Tibial artery (tissue), 4 donors: Measurements from ENCODE around the gene TMEM258.

Experiments used
- DNase-seq, 2 donors: peaks; one replicate each; pipeline ENCODE4 v3.0.0-alpha.2; 2019
- H3K27ac ChIP-seq, 2 donors: fragments of 200-600 bp; sonication (generic) in 1 of 2; 1 replicate in 1 of 2; 2 replicates in 1 of 2; pipeline ENCODE4 v1.5.1; 2018 to 2019; ENCODE audit warnings: mild to moderate bottlenecking in 1 of 2
- H3K27me3 ChIP-seq, 2 donors: fragments of 200-600 bp; sonication (generic) in 1 of 2; one replicate each; pipeline versions ENCODE4 v1.5.1 to v1.6.0; 2016 to 2019
- H3K36me3 ChIP-seq, 3 donors: fragments of 200-600 bp; sonication (generic) in 2 of 3; one replicate each; pipeline ENCODE4 v1.5.1; 2016 to 2019; ENCODE audit warnings: mild to moderate bottlenecking in 2 of 3
- H3K4me1 ChIP-seq, 4 donors: fragments of 200-600 bp; sonication (generic) in 2 of 4; 1 replicate in 3 of 4; 2 replicates in 1 of 4; pipeline ENCODE4 v1.5.1; 2016 to 2019
- H3K4me3 ChIP-seq, 2 donors: fragments of 200-600 bp; sonication (generic) in 1 of 2; 1 replicate in 1 of 2; 2 replicates in 1 of 2; pipeline ENCODE4 v1.5.1; 2018 to 2019; ENCODE audit warnings: mild to moderate bottlenecking in 2 of 2
- H3K9me3 ChIP-seq, 3 donors: fragments of 200-600 bp; sonication (generic) in 1 of 3; one replicate each; pipeline ENCODE4 v1.5.1; 2016 to 2019
- CTCF ChIP-seq, 2 experiments: fragments of 200-600 bp in 1 of 2; fragments of 450-650 bp in 1 of 2; IDR thresholded peaks; one replicate each; pipeline ENCODE4 v1.5.1; 2017 to 2019; ENCODE audit warnings: antibody characterized with exemption in 2 of 2, mild to moderate bottlenecking in 1 of 2, moderate library complexity in 1 of 2
- intact Hi-C: fragments of 100-400 bp; cut with DNase I; formaldehyde crosslinking; loops from one replicate; pipeline ENCODE4 v1.15.0; 2023; ENCODE audit warnings: low total_unique reads

The TMEM258 gene

GRCh38 chr11:61779666-61780525 is 12.5 kb downstream of the TMEM258 start:
- H3K4me1 ChIP-seq = peaks cover 0 to 11% (median 8%) of the 10 kb centered on the region in 4 donors
- intact Hi-C loops = no loop called here
- H3K36me3 ChIP-seq = peaks cover 0 to 17% (median 8%) of the 10 kb centered on the region in 3 donors
- no peak for TF ChIP-seq CTCF (IDR thresholded peaks at IDR 0.05)
- no peaks in the 10 kb centered on the region for H3K9me3 ChIP-seq
- H3K27ac ChIP-seq = no peak overlapping the region
- DNase-seq = no peak
- peaks cover 0 to 6% of the 10 kb centered on the region in 2 donors for H3K27me3 ChIP-seq
- H3K4me3 ChIP-seq = no peak overlapping the region

GRCh38 chr11:61778920-61779650 is 13.3 kb downstream of the TMEM258 start:
- Histone ChIP-seq H3K9me3 (no peaks in the 10 kb centered on the region), H3K4me1 (peaks cover 0 to 11% (median 8%) of the 10 kb centered on the region in 4 donors), H3K27me3 (peaks cover 0 to 7% of the 10 kb centered on the region in 2 donors), H3K4me3 (no peak overlapping the region), H3K27ac (no peak overlapping the region), H3K36me3 (peaks cover 0 to 9% (median 0%) of the 10 kb centered on the region in 3 donors)
- DNase-seq = no peak
- intact Hi-C loops = no loop called here
- TF ChIP-seq CTCF (IDR thresholded peaks at IDR 0.05) = no peak

- peaks cover 0 to 7% of the 10 kb centered on the region in 2 donors for H3K27me3 ChIP-seq
- peaks cover 0 to 11% (median 8%) of the 10 kb centered on the region in 4 donors for H3K4me1 ChIP-seq
- H3K36me3 ChIP-seq = peaks cover 0 to 2% (median 0%) of the 10 kb centered on the region in 3 donors
- H3K27ac ChIP-seq = no peak overlapping the region
- TF ChIP-seq CTCF (IDR thresholded peaks at IDR 0.05) = no peak
- intact Hi-C loops = no loop called here
- H3K4me3 ChIP-seq = no peak overlapping the region
- no peaks in the 10 kb centered on the region for H3K9me3 ChIP-seq
- DNase-seq = no peak
Observed at GRCh38 chr11:61778357-61778886, 14.0 kb downstream of the TMEM258 start.

- DNase-seq = no peak
- H3K36me3 ChIP-seq = no peaks in the 10 kb centered on the region
- H3K27me3 ChIP-seq = peaks cover 0 to 7% of the 10 kb centered on the region in 2 donors
- intact Hi-C loops = no loop called here
- H3K4me1 ChIP-seq = peaks cover 0 to 11% (median 8%) of the 10 kb centered on the region in 4 donors
- peak overlapping the region; percentile 21 to 33 for H3K4me3 ChIP-seq
- H3K9me3 ChIP-seq = no peaks in the 10 kb centered on the region
- no peak overlapping the region for H3K27ac ChIP-seq
- no peak for TF ChIP-seq CTCF (IDR thresholded peaks at IDR 0.05)
Observed at GRCh38 chr11:61777234-61778090, 14.9 kb downstream of the TMEM258 start.

- Histone ChIP-seq H3K4me3 (no peak overlapping the region), H3K9me3 (no peaks in the 10 kb centered on the region), H3K36me3 (no peaks in the 10 kb centered on the region), H3K27ac (no peak overlapping the region), H3K27me3 (peaks cover 0 to 7% of the 10 kb centered on the region in 2 donors), H3K4me1 (peaks cover 0 to 11% (median 8%) of the 10 kb centered on the region in 4 donors)
- DNase-seq = no peak
- TF ChIP-seq CTCF (IDR thresholded peaks at IDR 0.05) = peak; percentile 29 to 30
- intact Hi-C loops = no loop called here
Observed at GRCh38 chr11:61776561-61777075, 15.8 kb downstream of the TMEM258 start.
